Right cardiac atrium (tissue), 5 donors: ENCODE data around the gene CCDC178. TPM values are rescaled to one million over a fixed set of nuclear protein-coding genes. Genes with fewer than 3 reads are reported as not detected.

Experiments used
- ATAC-seq, 2 donors: fragments of 200-7000 bp; cut with Tn5 transposase; one replicate each; pipeline versions ENCODE4 v1.8.0 to v1.9.1; 2020; ENCODE audit warnings: moderate library complexity in 2 of 2, mild to moderate bottlenecking in 1 of 2
- DNase-seq, 3 donors: peaks; one replicate each; pipeline ENCODE4 v3.0.0-alpha.2; 2020
- H3K27ac ChIP-seq: one replicate; pipeline ENCODE4 v1.5.1; 2013; ENCODE audit warnings: mild to moderate bottlenecking, low read length, control low read depth, moderate library complexity
- H3K27me3 ChIP-seq: one replicate; pipeline ENCODE4 v1.6.1; 2013; ENCODE audit not compliant: control insufficient read depth, insufficient read depth
- H3K4me1 ChIP-seq: one replicate; pipeline ENCODE4 v1.6.1; 2013; ENCODE audit warnings: low read length; ENCODE audit not compliant: control insufficient read depth, insufficient read depth
- H3K4me3 ChIP-seq: one replicate; pipeline ENCODE4 v1.5.1; 2013; ENCODE audit warnings: low read length, control low read depth
- H3K9me3 ChIP-seq: one replicate; pipeline ENCODE4 v1.6.1; 2013; ENCODE audit warnings: low read length; ENCODE audit not compliant: control insufficient read depth
- whole genome bisulfite sequencing: extraction: QIAGEN DNeasy Blood & Tissue Kit; methylation state at CpG from one replicate; pipeline ENCODE4 v1.1.7; 2013; 5-methylcytosine and 5-hydroxymethylcytosine counted together
- intact Hi-C, 4 donors: fragments of 100-400 bp; cut with DNase I; formaldehyde crosslinking; loops; one replicate each; pipeline versions ENCODE4 v1.11.0 to v1.14.0; 2022 to 2023
- polyA plus RNA-seq: library from polyadenylated mRNA; stranded (reverse); fragments of 200-250 nt; gene quantifications from one replicate; pipeline ENCODE4 v1.2.3, GENCODE V29; 2013
- total RNA-seq, 4 donors: library from RNA; stranded (reverse); fragmentation: NEBNext Ultra II Directional; extraction: Animal tissue kit (Norgen Biotek cat#: 25700); gene quantifications; one replicate each; pipeline ENCODE4 v1.2.1, GENCODE V29; 2021
- donor health status: healthy with polysubstance abuse.
- donor health status: DM: no; HTN: yes; CAD: no.
- donor health status: DM: no; HTN: no; CAD: no.
- donor health status: DM: no; HTN: yes; CAD: no; lungs with severe emphysema.
- donor health status: DM: yes; HTN: yes; CAD: no.

Gene CCDC178
- total and polyA plus RNA-seq, 5 donors, result 0.14 to 0.41 (median 0.29) TPM; not detected in 2

DNA sequence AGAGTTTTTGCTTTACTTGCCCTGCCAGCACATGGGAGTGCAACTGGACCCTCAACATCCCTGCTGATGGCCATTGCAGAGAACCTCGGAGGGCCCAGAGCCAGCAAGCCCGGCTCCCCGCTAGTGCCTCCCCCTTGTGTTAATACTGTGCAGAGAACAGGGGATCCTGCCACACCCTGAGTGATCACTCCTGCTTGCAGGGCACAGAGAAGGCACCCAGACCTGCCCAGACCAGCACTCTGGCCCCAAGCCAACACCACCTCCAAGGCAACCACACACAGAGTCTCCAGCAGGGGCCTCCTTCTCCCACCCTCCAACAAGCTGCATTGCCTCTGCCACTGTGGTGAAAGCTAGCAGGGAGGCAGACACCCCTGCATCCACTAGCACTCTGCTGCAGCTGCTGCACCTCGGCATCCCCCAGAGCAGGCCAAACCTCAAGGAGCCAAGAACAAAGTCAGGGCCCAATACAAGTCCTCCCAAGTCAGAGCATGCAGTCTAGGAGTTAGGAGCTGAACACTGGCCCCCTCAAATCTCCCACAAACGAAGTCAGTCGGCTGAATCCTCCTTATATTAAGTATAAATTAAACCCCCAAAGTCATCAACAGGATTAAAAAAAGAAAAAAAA, 157.7 kb downstream of the CCDC178 start:
- no peaks in the 10 kb centered on the region for H3K4me1 ChIP-seq
- intact Hi-C loops, result no loop called here
- H3K27ac ChIP-seq, result no peak overlapping the region
- WGBS, result 78% methylated on average over 6 of the region's 6 CpGs
- no peaks in the 10 kb centered on the region for H3K9me3 ChIP-seq
- no peak overlapping the region for H3K4me3 ChIP-seq
- ATAC-seq (no peak), DNase-seq (peak in 1 of 3 donors; percentile 29)
- H3K27me3 ChIP-seq, result no peaks in the 10 kb centered on the region

DNA sequence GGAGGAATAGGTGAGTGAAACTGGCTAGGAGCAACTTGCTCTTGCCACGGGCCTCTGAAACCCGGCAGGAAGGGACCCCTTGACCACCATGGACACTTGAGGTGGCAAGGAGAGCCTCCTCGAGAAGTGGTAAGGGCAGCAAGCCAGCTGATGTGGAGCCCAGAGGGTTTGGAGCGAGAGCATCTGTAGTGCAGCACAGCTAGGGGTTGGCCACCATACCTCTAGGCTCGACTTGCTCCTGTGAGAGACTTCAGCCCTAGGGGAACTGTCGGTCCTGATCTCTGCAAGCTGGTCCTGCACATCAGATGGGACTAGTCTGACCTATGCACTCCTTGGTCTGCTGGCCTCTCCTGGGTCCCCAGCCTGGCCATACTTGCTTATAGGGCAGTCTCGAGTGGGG, 158.4 kb downstream of the CCDC178 start:
- Histone ChIP-seq H3K27ac (no peak overlapping the region), H3K9me3 (no peaks in the 10 kb centered on the region), H3K27me3 (no peaks in the 10 kb centered on the region), H3K4me1 (no peaks in the 10 kb centered on the region), H3K4me3 (no peak overlapping the region)
- intact Hi-C loops, result no loop called here
- DNase-seq (peak in 2 of 3 donors; percentile 20 to 22), ATAC-seq (peak in 1 of 2 donors; percentile 11)
- WGBS, result 83% methylated on average over 7 of the region's 7 CpGs

DNA sequence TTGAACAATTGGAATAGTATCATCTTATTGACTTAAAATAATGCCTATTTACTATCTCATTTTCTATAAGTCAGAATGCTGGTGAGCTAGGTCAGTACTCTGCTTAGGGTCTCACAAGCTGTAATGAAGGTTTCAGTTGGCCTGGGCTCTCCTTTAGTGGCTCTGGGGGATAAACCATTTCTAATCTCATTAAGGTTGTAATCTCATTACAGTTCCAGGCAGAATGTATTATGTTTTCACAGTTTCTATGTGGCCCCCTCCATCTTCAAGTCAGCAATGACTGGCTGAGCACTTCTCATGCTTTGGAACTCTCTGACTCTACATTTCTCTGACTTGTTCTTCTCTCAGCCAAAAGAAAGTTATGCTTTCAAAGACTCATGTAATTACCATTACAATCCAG, 163.1 kb downstream of the CCDC178 start:
- no peaks in the 10 kb centered on the region for H3K27me3 ChIP-seq
- intact Hi-C loops, result no loop called here
- H3K27ac ChIP-seq, result no peak overlapping the region
- no peaks in the 10 kb centered on the region for H3K9me3 ChIP-seq
- H3K4me3 ChIP-seq, result no peak overlapping the region
- no peak for ATAC-seq
- H3K4me1 ChIP-seq, result no peaks in the 10 kb centered on the region
- no peak for DNase-seq

DNA sequence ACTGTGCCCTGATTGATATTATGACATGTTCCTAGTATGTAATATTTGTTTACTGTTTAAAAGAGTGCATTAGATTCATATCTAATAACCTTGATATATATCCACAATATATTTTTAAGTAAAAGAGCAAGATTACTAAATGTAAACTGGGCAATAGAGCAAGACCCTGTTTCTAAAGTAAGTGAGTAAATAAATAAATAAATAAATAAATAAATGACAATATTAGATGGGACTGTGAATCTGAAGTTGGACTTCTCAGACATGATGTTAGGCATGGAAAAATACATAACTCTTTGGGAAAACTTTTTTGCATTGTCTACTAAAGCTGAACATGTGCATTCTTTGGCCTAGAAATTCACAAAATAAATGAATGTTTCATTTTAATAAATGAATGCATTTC, 164.7 kb downstream of the CCDC178 start:
- Histone ChIP-seq H3K27ac (no peak overlapping the region), H3K4me1 (no peaks in the 10 kb centered on the region), H3K4me3 (no peak overlapping the region), H3K27me3 (no peaks in the 10 kb centered on the region), H3K9me3 (no peaks in the 10 kb centered on the region)
- DNase-seq (no peak), ATAC-seq (no peak)
- intact Hi-C loops, result no loop called here

DNA sequence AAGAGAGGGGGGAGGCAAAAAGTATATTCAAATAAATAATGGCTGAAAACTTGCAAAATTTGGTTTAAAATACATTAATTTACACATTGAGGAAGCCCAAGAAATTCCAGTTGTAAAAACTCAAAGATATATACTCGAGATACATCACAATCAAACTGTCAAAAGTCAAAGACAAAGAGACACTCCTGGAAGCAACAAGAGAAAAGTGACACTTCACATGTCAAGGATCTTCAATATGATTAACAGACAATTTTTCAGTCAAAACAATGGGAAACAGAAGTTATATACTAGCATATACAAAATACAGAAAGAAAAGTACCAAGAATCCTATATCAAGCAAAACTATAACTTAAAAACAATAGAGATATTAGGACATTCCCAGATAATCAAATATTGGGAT, 170.2 kb downstream of the CCDC178 start:
- no peak overlapping the region for H3K4me3 ChIP-seq
- no peaks in the 10 kb centered on the region for H3K27me3 ChIP-seq
- 37% methylated on average over 1 of the region's 1 CpG for WGBS
- intact Hi-C loops, result no loop called here
- no peaks in the 10 kb centered on the region for H3K9me3 ChIP-seq
- H3K27ac ChIP-seq, result no peak overlapping the region
- ATAC-seq, result no peak
- H3K4me1 ChIP-seq, result no peaks in the 10 kb centered on the region
- no peak for DNase-seq

DNA sequence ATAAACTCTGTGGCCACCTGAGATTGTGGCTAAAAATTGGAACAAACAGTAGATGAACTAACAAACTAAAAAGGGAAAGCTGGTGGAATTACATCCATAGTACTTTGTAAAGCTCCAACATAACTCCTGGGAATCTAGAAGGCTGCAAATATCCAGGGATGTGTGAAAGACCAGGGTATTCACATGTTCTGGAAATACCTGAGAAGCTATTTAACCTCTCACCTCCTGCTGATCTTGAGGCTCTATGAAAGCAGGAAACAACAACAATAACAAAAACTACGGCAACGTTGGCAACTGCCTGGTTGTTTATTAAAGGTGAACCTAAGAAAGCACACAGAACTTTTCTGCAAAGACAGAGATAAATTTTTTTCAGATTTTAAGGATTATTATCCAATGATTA, 171.3 kb downstream of the CCDC178 start:
- 17% methylated on average over 2 of the region's 2 CpGs for WGBS
- DNase-seq, result no peak
- no peaks in the 10 kb centered on the region for H3K9me3 ChIP-seq
- no peak for ATAC-seq
- H3K4me1 ChIP-seq, result no peaks in the 10 kb centered on the region
- intact Hi-C loops, result no loop called here
- H3K27me3 ChIP-seq, result no peaks in the 10 kb centered on the region
- H3K27ac ChIP-seq, result no peak overlapping the region
- no peak overlapping the region for H3K4me3 ChIP-seq

DNA sequence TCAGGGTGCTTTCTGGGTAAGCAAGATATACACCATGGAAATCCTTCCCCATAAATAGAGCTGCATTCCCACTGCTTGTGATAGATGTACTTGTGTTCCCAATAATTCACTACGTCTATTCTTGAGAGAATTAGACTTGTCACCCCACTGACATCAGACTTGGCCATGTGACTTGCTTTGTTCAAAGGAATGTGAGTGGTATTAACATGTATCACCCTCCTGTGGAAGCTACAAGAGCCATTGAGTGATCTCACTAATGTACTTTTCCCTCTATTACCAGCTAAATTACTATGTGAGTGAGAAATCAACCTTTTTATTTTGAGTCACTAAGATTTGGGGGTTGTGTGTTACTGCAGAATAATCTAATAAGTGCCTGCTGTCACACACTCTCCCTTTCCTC, 176.0 kb downstream of the CCDC178 start:
- H3K27ac ChIP-seq, result no peak overlapping the region
- DNase-seq (no peak), ATAC-seq (no peak)
- no peaks in the 10 kb centered on the region for H3K9me3 ChIP-seq
- H3K4me3 ChIP-seq, result no peak overlapping the region
- WGBS, result 24% methylated on average over 1 of the region's 1 CpG
- intact Hi-C loops, result no loop called here
- H3K27me3 ChIP-seq, result no peaks in the 10 kb centered on the region
- H3K4me1 ChIP-seq, result no peaks in the 10 kb centered on the region

DNA sequence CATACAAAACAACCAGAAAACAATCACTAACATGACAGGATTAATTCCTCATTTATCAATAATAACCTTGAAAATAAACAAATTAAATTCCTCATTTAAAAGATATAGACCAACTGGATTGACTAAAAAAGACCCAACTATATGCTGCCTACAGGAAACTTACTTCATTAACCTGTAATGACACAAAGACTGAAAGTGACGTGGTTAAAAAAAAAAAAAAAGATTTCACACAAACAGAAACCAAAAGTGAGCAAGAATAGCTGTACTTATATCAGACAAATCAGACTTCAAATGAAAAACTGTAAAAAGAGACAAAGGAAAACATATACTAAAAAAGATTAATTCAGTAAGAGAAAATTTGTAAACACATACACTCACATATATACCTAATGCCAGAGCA, 201.2 kb downstream of the CCDC178 start:
- no peaks in the 10 kb centered on the region for H3K4me1 ChIP-seq
- ATAC-seq (no peak), DNase-seq (no peak)
- H3K4me3 ChIP-seq, result no peak overlapping the region
- no peak overlapping the region for H3K27ac ChIP-seq
- intact Hi-C loops, result loop anchor here in 1 of 4 donors (10.0 kb wide), 1 partner anchor 256 kb away; no protein-coding TSS in a partner anchor
- H3K9me3 ChIP-seq, result no peaks in the 10 kb centered on the region
- H3K27me3 ChIP-seq, result no peaks in the 10 kb centered on the region
- 85% methylated on average over 1 of the region's 1 CpG for WGBS

DNA sequence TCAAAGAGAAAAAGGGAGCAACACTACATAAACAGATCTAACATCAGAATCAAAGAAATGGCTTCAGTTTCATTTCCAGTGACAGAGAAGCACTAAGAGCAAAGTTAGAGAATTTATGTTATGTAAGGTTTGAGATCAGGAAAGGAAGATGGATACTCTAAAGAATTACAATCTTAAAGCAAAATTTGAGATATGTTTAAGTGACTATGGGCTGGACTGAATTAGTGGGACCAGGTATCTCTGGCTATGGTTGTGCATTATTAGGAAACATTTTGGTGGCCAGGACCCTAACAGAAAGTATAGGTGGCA, 208.2 kb downstream of the CCDC178 start:
- Histone ChIP-seq H3K27me3 (no peaks in the 10 kb centered on the region), H3K27ac (no peak overlapping the region), H3K4me1 (no peaks in the 10 kb centered on the region), H3K4me3 (no peak overlapping the region), H3K9me3 (no peaks in the 10 kb centered on the region)
- no peak for DNase-seq
- no peak for ATAC-seq
- intact Hi-C loops, result loop anchor here in 1 of 4 donors (10.0 kb wide), 1 partner anchor 263 kb away; no protein-coding TSS in a partner anchor

DNA sequence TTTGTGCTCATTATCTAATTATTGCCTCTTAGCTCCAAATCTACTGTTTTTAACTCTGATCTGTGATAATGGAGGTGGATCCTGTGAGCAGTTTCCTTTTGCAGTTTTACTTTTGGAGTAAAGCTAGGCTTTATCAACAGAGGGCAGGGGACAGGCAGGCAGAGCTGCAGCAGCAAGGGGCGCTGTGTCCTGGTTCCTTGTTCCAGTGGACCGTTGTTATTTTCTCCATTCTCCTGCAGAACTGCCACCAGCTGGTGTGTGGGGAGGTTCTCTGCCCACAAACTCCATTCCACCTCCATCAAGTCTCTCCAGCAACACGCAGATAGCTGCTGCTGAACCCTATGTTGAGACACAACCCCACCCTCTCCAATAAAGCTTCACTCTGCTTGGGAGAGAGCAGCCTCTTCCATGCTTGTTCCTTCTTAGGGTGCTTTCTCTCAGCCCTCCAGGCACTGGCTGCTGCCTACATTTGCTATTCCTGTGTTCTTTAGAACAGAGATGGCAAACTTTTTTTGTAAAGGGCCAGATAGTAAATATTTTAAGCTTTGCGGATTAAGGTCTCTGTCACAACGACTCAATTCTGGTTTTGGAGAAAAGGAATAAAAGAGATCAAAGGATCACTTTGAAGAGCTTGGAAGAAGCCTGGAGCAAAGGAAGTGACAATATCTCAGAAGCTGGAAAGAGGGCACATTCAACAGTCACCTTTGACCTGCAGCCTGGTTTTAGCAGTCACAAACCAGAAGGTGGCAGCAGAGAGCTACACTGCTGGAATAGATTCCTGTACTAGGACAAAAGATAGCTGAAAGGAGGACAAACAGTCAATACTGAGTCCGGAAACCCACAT, 208.8 kb downstream of the CCDC178 start:
- intact Hi-C loops, result loop anchor here in 1 of 4 donors (10.0 kb wide), 1 partner anchor 263 kb away; no protein-coding TSS in a partner anchor
- no peaks in the 10 kb centered on the region for H3K9me3 ChIP-seq
- H3K27ac ChIP-seq, result no peak overlapping the region
- peak; percentile 51 to 68 (median 54) for DNase-seq
- no peak overlapping the region for H3K4me3 ChIP-seq
- no peaks in the 10 kb centered on the region for H3K4me1 ChIP-seq
- H3K27me3 ChIP-seq, result no peaks in the 10 kb centered on the region
- 62% methylated on average over 6 of the region's 6 CpGs for WGBS
- ATAC-seq, result peak; percentile 64 to 82

DNA sequence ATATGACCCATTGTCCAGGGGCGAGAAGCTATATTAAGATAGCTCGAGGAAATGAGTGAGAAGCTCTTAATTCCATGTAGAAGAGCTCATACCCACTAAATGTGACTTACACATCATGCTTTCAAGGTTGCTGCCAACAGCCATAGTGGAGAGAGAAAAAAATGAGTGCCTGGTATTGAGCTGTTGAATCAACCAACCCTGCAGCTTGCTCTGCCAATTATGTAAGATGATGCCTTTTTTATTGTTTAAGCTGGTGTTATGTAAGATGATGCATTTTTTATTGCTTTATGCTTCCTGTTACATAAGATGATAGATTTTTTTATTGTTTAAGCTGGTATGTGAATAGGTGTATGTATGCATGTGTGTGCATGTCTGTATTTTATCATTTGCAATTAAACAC, 228.2 kb downstream of the CCDC178 start:
- no peak for ATAC-seq

More for the DNA sequence above, 228.2 kb downstream of the CCDC178 start:
- H3K27ac ChIP-seq, result no peak overlapping the region
- no peaks in the 10 kb centered on the region for H3K9me3 ChIP-seq
- intact Hi-C loops, result no loop called here
- no peak for DNase-seq
- H3K4me1 ChIP-seq, result no peaks in the 10 kb centered on the region
- 65% methylated on average over 2 of the region's 2 CpGs for WGBS
- H3K27me3 ChIP-seq, result no peaks in the 10 kb centered on the region
- H3K4me3 ChIP-seq, result no peak overlapping the region
